Measurements from ENCODE around the gene ACTL8. TPM values are rescaled to one million over a fixed set of nuclear protein-coding genes. Genes with fewer than 3 reads are reported as not detected.
A peak's percentile ranks its signal among the peaks of the same experiment; 100 is the strongest.

ACTL8 gene
- total RNA-seq, 1 donor from 2014 or later, result not detected

DNA sequence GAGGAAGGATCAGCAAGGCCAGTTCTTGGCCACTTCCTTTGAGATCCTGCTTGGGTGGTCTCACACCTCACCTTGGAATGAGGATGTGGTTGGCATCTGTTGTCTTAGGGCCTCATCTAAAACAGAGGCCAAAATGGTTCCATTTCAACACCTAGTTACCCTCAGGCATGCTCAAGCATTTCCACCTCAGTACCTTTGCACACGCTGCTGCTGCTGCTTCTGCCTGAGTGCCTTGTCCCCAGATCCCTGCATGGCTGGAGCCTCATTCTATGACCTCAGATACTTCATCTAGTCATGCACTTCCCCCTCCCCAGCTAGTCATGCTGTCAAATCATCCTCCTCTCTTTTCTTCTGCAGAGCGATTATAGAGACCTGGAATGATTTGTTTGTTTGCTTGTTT, 86.8 kb downstream of the ACTL8 start:
- no peak for DNase-seq (ENCODE audit: low read depth)

DNA sequence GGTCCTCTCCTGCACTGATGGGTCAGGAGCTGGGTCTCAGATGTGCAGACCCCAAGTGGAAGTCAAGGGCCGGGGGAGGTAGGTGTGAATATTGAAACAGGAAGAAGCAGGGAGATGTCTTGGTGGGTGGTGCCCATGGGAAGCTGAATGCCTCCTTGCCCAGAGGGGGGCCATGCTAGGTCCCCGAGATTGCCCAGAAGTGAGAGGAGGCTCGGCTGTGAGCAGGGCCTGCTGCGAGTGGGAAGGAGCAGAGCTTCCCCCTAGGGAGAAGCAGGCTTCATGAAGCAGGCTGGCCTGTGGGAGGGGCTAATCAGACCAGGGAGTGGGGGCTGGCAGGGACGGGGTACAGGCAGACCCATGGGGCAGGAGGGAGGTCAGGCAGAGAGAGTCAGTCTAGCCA, 87.6 kb downstream of the ACTL8 start:
- DNase-seq (ENCODE audit: low read depth), result no peak

DNA sequence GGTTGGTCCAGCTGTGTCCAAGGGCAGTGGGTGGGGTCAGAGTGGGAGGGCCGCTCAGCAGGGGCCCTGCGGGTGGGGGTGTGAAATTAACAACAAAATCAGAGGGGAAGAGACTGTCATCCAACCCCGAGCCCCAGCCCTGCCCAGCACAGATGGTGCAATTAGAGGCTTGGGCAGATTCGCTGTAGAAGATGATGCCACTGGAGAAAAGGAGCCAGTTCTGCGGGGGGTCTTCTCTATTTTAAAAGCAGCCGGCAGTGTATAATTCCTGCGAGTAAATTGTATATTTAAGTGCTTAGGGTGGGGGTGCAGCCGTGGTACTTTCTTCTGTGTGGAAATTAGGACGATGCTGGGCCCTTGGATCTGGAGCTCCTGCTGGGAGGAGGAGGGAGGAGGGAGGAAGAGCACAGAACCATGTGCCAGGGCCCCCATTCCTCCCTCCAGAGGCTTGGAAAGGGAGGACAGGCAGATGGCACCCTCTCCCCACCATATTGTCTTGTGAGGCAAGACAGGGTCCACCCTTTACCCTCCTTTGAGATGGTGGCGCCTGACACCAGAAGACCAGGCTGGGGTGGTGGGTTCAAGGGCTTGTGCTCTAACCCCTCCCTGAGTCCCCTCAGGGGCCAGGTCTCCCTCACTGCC, 89.2 kb downstream of the ACTL8 start:
- no peak for DNase-seq (ENCODE audit: low read depth)

DNA sequence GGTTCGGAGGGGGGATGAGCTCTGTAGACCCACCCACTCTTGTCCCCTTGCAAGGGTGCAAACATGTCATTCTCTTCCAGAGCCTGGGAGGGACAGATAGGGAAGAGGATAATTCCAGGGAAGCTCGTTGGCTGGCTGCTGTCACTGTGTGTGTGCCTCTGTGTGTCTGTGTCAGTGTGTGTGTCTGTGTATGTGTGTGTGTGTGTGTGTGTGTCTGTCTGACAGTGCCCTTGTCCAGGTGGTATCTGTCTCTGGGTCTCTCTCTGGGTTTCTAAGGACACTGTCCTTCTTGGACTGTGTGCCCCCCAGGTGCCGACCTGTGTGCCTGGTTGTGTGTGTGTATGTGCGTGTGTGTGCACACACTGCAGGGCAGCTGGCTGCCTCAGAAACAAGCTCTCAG, 90.5 kb downstream of the ACTL8 start:
- no peak for DNase-seq (ENCODE audit: low read depth)

DNA sequence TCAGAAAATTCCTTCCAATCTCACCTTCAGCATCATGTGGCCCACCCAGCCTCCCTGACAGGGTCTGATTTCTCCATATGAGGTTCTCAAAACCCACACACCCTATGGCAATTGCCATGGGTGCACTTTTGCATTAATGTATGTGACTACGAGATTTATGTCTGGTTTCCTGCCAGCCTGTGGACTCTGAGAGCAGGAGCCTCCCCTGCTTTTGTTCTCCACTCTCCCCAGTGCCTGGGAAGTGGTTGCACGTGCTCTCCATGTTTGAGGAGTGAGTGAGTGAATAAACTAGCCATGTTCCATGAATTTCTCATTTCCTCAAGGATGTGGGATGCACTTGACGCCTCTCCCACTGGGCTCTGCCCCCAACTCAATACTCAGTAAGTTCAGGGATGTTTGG, 91.2 kb downstream of the ACTL8 start:
- no peak for DNase-seq (ENCODE audit: low read depth)

DNA sequence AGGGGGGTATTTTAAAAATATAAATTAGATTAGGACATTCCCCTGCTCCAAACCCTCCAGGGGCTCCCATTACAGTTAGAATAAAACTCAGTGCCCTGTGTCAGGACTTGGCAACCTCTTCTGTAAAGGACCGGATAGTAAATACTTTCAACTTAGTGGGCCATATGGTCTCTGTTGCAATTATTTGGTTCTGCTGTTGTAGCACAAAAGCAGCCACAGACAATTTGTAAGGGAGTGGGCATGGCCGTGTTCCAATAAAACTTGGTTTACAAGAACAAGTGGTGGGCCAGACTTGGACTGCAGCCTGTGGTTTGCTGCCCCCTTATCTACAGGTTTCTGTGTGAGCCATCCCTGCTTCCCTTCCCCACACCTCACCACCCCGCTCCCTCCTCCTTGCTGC, 92.0 kb downstream of the ACTL8 start:
- DNase-seq (ENCODE audit: low read depth), result no peak

DNA sequence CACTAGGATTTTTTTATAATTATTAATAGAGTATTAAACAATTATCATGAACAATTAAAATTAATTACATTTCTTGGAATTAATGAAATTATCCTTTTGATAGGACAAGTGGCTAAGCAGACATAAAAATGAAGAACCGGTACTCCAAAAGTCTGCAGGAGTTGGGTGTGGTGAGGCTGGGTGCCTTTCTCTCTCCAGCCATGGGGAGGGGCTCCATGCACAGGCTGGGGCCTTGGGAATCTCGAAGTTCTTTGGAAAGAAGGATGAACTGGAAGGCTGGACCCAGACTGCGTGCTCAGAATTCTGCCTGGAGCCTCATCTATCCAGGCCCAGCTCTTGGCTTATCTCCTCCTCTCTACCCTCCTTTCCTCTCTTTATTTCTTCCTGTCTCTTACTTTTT, 94.1 kb downstream of the ACTL8 start:
- DNase-seq (ENCODE audit: low read depth), result no peak

DNA sequence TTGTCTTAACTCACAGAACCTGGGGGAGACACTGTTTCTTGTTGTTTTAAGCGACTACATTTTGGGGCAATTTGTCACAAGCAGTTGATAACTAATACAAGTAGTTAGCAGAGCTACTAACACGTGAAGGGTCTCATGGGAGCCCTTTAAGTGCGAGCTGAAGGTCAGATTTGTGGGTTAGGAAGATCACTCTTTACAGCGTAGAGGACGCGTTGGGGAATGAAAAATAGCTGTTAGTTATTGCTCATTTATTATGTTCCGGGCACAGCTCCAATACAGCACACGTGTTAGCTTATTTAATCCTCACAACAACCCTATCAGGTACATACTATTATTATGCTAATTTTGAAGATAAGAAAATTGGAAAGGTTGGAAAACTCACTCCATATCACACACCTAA, 95.9 kb downstream of the ACTL8 start:
- no peak for DNase-seq (ENCODE audit: low read depth)

DNA sequence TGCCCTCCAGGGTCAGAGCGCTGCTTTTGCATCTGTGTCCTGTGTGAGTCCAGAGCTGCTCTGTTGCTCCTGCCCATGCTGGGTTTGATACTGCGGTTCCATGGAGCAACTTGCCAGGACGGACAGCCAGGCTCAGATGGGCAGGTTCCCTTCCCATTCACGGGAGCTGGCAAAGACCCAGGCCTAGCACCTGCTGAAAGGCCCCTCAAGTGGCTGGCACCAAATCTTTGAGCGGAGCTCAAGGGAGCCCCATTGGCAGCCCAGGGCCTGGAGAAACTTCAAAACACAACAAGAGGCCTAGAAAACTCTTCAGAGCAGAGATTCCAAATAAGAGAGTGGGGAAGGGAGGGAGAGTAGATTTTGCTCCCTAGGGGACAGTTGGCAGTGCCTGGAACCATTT, 97.2 kb downstream of the ACTL8 start:
- no peak for DNase-seq (ENCODE audit: low read depth)

DNA sequence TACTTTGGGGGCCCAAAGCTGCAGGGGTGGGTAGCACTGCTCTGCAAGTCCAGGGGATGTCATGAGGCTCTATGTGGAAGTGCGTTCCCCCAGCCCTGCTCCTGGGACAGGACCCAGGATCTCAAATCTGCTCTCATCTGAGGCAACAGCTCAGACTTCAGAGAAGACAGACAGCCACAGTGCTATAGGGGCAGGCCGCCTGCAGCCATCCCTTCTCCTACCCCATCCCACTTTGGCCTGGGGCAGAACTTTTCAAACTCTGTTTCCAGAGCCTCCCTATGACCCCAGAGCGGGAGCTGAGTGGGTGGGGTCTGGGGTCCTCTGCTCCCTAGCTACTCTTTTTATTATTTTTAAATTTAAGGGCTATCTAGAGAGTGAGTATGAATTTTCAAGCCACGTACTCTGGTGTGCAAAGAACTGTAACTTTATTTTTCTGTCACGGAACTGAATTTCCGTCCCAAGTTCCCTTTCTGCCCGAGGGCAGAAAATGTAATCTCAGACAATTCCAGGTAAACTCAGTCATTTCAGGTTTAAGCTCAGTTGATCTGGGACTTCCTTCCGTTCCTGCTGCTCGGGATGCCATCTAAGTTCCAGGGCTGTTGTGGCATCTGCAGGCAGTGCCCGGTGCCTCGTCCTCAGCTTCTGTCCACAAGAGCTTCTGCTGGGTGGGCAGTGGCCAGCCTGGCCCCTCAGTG, 98.3 kb downstream of the ACTL8 start:
- no peak for DNase-seq (ENCODE audit: low read depth)

DNA sequence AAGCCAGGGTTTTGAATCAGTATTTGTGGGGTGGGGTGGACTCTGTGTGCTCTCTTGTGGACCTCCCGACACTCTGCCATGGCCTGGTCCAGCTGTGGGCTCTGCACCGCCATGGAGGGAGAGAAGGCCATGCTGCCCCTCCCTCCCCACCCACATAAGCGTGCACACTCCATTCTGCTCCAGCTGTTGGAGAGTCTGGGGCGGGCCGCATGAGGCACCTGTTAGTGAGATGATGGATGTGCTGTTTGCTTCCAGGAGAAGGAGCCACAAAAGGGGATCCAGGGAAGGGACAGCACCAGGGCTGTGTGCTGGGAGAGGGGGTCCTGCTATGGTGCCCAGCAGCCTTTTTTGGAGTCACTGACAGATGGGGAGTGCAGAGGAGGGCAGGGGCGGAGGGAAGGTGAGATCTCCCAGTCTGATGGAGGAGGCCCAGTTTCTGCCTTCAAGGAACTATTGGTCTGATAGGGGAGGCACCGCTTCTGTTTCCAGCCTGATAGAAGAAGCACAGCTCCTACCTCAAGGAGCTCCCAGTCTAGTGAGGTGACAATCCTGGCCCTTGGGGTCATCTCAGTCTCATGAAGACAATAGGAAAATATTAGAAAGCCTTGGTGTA, 101.5 kb downstream of the ACTL8 start:
- DNase-seq (ENCODE audit: low read depth), result peak; percentile 62

DNA sequence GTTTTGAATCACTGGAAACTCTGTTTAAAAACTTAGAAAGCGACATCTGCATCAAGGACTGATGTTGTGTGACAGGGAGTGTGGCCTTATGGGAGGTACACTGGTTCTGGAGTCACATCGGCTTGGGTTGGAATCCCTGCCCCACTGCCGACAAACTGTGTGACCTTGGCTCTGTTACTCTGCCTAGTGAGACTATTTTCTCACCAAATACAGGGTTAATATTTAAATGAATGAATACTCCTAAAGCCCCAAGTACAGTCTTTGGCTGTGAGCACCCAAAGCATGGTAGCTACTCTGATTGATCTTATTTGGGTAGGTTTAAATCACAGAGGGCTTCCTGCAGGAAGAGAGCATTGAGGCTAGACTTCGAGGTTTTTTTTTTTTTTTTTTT, 102.0 kb downstream of the ACTL8 start:
- DNase-seq (ENCODE audit: low read depth), result no peak

DNA sequence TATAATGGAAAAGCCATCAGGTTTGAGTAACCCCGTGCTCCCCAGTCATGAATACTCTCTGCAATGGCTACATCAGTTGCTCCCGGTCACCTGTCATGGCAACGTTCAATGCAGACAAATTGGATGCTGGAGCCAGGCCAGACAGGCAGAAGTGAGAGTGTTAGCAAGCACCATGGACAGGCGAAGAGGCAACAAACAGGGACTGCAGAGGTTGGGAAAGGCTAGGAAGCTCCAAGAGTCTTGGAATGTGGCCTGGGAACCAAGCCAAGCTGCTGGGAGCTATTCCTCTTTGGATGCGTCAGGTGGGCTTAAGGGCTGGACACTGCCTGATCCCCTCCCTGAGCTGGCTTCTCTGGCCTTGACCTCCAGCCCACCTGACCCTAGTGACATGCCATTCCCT, 102.9 kb downstream of the ACTL8 start:
- no peak for DNase-seq (ENCODE audit: low read depth)

DNA sequence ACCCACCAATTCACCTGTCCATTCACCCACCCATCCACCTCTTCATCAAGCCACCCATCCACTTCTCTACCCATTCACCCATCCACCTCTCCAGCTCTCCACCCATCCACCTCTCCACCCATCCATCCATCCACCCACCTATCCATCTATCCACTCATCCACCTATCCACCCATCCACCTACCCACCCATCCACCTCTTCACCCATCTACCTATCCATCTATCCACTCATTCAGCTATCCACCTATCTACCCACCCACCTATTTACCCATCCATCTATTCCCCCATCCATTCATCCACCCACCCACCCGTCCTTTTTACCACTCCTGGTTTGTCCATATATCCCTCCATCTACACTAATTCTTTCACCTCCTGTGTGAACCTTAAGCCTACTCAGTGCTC, 105.7 kb downstream of the ACTL8 start:
- no peak for DNase-seq (ENCODE audit: low read depth)

DNA sequence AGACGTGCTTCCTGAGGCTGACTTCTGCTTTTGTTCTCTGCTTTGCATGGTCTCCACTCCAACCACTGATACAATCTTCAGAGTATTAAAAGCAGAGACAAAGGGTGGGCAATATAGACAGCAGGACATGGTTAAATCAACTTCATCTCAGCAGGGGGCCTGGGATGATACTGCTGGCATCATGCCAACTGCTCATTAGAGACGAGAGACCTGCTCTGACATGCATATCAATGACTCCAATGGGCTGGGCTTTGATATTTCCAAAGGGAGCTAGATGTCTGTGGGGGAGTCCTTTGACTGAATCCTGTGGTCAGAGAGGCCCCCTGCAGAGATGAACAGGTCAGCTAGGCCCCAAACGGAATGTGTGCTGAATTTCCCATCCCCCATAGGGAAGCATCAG, 106.6 kb downstream of the ACTL8 start:
- no peak for DNase-seq (ENCODE audit: low read depth)

DNA sequence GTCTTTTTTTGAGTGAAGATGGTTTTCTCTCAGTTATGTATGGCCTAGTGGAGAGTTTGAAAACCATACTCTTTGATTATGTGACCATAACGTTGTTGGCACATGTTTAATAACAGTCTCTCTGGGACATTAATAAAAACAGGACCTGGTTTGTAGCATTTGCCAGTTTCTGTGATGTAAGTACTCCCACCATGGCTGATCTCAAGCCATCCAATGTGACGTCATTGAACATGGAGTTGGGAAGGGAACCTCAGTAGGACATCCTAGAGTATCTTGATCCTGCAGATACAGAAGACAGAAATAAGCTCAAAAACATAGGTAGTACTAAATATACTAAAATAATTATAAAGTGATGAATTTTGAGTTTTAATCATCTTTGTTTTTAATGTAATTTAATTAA, 107.0 kb downstream of the ACTL8 start:
- DNase-seq (ENCODE audit: low read depth), result no peak

DNA sequence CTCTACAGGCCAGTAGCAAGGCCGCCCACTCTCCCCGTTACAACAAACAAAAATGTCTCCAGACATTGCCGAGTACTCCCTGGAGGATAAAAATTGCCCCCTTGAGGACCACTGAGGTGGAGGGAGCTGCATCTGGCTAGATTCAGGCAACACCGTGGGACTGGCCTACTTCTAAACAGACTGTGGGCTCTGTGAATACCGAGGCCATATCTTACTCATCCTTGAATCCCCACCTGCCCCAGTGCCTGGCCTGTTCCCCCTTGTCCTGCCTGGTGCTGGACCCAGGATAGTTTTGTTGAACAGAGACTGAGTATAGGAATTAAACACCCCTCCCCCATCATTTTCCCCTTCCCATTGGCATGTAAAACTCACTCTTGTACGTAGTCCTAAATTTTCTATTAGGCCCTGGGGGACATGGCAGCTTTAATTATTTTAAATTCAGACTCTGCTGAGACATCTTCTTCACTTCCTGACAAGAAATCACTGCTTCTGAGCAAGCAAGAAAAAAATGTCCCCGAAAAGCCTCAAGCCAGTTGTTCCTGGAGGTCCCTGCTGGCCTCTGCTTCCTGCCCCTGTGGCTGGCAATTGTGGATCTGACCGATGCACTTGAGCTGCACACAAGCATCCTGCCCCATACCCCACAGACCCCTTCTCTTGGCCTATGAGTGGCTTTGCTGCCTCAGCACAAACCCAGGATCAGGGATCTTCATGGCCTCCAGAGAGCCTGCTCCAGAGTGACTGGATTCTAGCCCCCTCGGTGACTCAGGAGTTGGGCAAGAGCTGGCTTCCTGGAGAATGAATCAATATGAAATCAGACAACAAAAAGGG, 111.0 kb downstream of the ACTL8 start:
- DNase-seq (ENCODE audit: low read depth), result peak; percentile 81

DNA sequence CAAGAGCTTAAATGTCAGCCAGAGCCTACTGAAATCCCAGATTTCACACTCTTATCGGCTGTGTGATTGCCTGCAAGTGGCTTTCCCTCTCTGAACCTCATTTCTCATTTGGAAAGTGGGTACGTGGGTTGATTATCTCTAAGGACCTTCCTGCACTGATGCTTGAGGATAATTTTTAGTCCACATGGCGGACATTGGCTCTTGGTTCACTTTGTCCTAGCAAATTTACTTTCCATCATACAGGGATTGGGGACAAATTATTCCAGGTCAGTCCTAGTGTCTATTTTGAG, 111.6 kb downstream of the ACTL8 start:
- DNase-seq (ENCODE audit: low read depth), result no peak

DNA sequence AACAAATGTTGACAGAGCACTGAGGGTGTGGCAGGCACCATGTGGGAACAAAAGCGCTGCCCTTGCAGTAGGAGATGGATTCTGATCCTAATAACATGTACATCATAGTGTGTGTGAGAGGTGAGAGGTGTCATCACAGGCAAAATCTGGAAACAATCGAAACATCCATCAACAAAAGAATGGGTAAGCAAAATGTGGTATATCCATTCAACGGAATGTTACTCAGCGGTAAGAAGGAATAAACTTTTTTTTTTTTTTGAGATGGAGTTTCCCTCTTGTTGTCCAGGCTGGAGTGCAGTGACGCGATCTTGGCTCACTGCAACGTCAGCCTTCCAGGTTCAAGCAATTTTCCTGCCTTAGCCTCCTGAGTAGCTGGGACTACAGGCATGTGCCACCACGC, 112.3 kb downstream of the ACTL8 start:
- DNase-seq (ENCODE audit: low read depth), result no peak

DNA sequence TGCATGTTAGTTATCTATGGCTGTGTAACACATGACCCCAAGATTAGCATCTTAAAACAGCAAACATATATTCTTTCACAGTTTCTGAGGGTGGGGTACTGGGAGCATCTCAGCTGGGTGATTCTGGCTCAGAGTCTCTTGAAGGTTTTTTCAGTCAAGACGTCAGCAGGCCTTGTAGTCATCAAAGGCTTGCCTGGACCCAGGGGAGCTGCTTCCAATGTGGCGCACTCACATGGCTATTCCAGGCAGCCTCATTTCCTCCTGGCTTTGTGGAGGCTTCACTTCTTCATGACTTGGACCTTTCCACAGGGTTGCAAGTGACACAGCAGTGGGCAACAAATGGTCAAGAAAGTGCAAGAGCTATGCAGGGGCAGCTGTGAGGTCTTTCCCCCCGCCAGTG, 114.7 kb downstream of the ACTL8 start:
- DNase-seq (ENCODE audit: low read depth), result no peak

DNA sequence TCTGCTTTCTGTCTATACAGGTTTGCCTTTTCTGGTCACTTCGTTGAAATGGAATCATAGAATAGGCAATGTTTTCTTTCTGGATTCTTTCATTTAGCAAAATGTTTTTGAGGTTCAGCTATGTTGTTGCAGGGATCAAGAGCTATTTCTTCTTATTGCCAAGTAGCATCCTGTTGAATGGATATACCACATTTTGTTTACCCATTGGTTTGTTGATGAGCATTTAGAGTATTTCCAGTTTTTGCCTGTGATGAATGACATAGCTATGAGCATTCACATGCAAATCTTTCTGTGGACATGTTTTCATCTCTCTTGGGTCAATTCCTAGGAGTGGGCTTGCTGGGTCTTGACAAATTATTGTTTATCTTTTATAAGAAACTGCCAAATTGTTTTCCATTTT, 115.5 kb downstream of the ACTL8 start:
- DNase-seq (ENCODE audit: low read depth), result no peak

DNA sequence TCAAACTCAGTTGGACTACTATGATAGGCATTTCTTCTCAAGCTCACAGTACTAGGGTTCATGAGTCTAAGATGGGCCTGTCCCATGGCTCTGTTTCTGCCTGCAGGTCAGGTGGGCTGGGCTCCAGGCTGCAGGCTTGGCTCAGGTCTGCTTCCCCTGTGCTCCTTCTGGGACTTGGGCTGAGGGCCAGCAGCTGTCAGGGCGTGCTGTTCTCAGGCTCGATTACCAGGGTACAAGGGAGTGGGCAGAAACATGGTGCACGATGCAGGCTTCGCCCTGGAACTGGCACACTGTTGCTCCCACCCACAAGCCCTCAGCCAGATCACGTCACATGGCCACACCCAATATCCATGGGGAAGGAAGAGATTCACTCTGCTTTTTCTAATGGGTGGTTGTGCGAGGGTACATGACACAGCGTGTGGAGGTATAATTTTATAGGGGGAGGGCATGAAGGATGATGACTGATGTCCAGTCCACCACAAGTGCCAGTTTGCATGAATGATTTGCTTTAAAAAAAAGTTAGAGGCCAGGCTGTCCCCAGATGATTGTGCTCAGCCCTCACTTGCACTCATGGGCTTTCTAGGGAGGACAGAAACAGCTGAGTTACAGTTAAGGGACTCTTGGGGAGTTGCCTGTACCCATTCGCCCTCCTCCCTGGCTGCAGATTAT, 118.0 kb downstream of the ACTL8 start:
- DNase-seq (ENCODE audit: low read depth), result peak; percentile 46

Data from myocyte (in vitro differentiated cells).